HG03135 (cell line): ENCODE results near the gene PTPRG.
"Not testable (repeated sequence)": the region's sequence is repeated elsewhere in the genome, so short reads cannot be mapped to it uniquely, and the experiment has no call there.

Experiments
- ATAC-seq: cut with Tn5 transposase; IDR thresholded peaks from one replicate; pipeline ENCODE4 v1.9.1; 2021; ENCODE audit warnings: mild to moderate bottlenecking, moderate library complexity; ENCODE audit not compliant: unreplicated experiment

Gene PTPRG

DNA sequence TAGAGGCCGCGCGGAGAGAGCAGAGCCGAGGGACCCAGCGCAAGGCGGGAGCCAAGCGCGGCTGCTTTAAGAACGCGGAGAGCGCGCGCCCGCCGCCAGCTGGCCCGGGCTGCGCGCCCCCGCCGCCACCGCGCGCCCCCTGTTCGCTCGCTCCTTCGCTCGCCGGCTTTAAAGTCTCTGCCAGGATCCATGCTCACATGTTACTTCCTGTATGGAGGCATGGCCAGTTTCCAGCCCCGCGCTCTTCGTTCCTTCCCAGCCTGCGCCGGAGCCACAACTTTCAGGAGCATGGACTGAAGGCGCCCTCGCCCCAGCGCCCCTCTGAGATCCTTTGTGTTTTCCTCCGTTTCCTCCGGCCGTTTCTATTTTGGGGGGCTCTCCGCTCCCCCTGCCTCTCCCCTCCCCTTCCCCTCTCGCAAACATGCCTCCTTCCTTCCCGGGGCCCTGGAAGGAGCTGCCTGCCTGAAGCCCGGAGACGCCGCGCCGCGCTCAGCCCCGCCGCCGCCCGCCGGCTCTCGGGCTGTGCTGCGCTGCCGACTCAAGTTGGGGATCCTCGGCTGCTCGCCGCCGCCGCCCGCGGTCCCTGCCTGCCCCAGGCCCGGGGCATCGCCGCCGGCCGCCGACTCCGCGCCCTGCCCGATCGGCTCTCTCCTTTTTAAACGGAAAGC, at the start of gene PTPRG:
TSS of gene PTPRG (plus strand) at position 198 of the 668 bp plus-strand sequence. CDS start 717 bp downstream, outside the sequence.
- peak; percentile 52 for ATAC-seq

DNA sequence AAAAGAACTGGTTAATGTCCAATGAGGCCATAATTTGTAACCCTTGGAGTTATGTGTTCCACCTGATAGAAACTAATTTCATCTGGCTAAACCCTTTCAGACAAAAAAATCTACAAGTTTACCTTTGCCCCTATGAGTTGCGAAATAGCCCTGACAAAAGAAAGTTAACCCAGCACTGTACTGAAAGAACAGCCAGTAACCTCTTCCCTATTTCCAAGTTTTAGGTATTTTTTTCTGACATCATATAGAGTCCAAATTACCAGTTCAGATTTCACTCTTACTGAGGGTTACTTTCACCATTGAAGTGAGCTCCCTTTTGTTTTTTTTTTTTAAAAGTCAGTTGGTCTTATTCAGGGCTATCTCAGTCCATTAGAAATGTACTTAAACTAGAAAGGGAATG, 42.8 kb upstream of the PTPRG start:
- ATAC-seq: no peak

DNA sequence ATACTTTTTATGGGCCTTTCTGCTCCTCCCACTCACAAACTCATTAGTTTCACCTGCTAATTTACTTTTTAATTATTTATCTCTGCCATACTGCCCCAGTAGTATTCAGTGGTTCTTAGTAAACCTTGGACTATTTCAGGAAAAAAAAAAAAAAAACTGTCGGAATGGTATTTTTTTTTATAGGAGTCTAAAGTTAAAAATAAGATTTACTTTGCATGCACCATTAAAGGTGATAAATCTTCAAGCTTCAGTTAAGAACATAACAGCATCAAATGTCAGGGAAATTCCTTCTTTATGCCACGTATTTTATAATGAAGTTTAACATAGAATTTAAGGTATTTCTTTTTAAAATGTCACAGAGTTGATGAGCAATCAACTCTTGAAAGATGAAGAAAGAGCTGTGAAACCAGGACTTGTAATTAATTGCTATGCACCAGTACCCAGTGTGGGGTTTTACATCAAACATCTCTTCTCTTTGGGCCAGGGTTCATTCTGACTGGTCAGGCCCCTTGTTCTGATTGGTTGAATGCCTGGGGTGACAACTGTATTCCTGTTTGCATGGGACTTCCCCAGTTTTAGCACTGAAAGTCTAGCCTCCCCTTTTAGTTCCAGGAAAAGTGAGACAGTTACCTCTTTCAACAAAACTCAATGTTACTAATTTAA, 40.3 kb upstream of the PTPRG start:
- peak; percentile 98 for ATAC-seq

DNA sequence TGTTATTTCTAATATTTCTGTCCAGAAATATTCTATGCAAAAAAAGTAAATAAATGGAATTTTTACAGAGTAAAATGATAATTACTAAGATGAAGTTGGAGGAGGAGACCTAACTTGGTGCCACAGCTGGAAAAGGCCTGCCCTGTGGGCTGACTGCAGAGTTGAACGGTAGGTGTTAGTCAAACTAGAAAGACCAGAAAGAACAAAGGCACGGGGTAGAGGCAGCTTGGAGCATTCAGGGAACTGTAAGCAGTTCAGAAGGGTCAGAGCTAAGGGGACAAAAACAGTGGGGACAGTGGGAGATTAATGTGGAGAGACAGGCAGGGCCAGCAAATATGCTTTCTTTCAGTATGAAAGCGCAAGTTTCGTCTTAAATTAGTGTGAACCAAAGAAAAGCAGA, 39.3 kb upstream of the PTPRG start:
- ATAC-seq: no peak

DNA sequence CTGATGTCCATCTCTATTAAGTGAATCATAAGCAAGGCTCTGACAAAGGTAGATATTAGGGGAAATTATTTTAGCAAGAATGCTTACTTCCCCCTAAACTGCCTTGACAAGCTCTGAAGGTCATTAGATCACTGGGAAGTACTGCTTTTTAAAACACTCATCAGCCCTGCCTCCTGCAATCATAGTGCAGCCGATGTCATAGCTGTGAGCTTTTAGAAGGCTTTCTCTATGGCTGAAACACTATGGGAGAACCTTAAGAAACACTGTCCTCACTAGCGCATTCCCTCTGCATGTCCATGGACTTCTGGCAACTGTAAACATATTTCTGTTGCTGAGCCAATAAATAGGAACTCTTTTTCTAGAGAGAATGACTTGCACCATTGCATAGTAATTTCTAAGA, 38.7 kb upstream of the PTPRG start:
- ATAC-seq: no peak

GRCh38 chr3:61524933-61525332, 36.4 kb upstream of the PTPRG start:
- no peak for ATAC-seq

GRCh38 chr3:61526308-61526707, 35.1 kb upstream of the PTPRG start:
- ATAC-seq: no peak

DNA sequence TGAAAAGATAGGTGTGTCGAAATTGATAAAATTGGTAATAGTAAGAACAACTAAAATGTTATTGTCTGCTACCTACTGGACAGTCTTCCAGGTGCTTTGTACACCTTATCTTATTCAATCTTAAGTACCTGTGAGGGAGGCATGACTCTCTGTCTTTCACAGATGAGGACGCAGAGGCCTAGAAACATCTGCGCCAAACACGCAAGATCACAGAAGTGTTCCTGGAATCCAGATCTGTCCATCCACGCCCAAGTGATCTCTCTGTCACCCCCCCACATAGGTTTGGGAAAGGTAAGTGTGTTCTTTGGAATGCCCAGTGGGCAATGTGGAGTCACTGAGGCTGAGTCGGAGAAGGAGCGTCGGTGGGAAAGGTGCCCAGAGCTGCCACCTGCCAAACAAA, 34.4 kb upstream of the PTPRG start:
- no peak for ATAC-seq

DNA sequence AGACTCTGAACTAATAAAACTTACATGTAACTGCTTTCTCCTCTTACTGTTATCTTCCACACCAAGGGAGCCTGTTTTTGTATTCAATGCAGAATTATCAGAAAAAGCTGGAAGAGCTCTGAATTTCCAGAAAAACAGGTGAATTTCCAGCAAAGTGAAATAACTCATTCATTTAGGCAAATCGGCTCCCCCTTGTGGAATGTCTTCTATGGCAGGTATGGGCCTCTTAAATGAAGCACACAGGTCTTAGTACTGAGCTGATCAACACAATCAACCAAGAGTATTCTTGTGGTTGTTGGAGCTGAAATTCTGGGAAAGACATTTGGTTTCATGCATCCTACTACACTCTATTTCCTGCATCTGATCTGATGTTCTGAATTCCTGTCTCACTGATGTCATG, 31.0 kb upstream of the PTPRG start:
- ATAC-seq: no peak

GRCh38 chr3:61531528-61531927, 29.8 kb upstream of the PTPRG start:
- ATAC-seq: no peak

DNA sequence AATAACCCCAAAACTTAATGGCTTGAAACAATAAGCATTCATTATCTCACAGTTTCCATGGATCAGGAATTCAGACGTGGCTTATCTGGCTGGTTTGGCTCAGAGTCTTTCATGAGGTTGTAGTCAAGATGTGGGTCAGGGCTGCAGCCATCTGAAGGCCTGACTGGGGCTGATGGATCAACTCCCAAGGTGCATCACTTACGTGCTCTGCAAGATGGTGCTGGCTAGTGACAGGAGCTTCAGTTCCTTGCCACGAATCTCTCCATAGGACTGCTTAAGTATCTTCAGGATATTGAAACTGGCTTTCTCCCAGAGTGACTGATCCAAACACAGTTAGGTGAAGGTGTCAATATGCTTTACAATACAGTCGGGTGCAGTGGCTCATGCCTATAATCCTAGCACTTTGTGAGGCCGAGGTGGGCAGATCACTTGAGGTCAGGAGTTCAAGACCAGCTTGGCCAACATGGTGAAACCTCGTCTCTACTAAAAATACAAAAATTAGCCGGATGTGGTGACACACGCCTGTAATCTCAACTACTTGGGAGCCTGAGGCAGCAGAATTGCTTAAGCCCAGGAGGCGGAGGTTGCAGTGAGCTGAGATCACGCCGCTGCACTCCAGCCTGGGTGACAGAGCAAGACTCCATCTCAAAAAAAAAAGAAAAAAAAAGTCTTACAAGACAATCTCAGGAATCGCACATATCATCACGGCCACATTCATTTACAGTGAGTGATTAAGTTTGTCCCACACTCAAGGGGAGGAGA, 28.5 kb upstream of the PTPRG start:
- no peak for ATAC-seq

GRCh38 chr3:61535826-61536225, 25.5 kb upstream of the PTPRG start:
- no peak for ATAC-seq

- ATAC-seq: no peak
Observed at GRCh38 chr3:61537366-61537765, 24.0 kb upstream of the PTPRG start.

DNA sequence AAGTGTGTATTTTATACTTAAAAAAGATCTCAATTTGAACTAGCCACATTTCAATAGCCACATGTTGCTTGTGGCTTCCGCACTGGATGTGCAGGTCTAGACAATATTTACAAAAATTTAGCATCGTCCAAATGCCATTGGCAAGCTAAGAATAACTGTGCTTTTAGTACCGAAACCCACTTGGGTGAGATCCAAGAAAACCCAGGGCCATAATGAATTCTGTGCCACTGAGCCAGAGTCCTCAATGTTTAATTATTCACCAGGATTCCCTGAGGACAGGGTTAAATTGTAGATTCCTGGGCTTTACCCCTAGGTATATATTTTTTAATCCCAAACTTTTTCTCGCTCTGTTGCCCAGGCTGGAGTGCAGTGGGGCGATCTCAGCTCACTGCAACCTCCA, 22.9 kb upstream of the PTPRG start:
- ATAC-seq: no peak

DNA sequence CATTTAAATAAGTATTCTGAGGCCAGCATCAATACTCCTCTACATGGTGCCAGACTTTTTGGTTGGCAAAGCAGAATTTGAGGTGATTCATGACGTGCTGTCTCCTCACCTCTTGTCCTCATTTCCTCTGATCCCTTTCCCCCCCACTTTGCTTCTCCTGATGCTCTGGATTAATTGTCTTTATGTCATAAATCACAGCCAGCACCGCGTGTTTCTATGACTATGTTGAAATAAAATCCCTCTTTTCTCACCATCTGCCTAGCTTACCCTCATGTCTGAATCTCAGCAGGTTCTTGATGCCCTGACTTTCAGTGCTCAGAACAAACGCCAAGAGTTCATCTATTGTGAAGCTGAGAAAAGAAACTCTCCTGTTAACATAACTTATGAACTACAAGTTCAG, 19.7 kb upstream of the PTPRG start:
- ATAC-seq: no peak

- ATAC-seq: no peak
Observed at GRCh38 chr3:61545716-61546115, 15.7 kb upstream of the PTPRG start.

- ATAC-seq: no peak
Observed at GRCh38 chr3:61547625-61548024, 13.7 kb upstream of the PTPRG start.

DNA sequence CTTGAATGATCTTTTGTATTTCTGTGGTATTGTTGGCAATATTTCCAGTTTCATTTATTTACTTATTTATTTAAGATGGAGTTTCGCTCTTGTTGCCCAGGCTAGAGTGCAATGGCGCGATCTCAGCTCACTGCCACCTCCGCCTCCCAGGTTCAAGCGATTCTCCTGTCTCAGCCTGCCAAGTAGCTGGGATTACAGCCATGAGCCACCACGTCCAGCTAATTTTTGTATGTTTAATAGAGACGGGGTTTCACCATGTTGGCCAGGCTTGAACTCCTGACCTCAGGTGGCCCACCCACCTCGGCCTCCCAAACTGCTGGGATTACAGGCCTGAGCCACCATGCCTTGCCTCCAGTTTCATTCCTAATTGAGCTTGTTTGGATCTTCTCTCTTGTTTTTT, 8.7 kb upstream of the PTPRG start:
- ATAC-seq: not testable (repeated sequence)

DNA sequence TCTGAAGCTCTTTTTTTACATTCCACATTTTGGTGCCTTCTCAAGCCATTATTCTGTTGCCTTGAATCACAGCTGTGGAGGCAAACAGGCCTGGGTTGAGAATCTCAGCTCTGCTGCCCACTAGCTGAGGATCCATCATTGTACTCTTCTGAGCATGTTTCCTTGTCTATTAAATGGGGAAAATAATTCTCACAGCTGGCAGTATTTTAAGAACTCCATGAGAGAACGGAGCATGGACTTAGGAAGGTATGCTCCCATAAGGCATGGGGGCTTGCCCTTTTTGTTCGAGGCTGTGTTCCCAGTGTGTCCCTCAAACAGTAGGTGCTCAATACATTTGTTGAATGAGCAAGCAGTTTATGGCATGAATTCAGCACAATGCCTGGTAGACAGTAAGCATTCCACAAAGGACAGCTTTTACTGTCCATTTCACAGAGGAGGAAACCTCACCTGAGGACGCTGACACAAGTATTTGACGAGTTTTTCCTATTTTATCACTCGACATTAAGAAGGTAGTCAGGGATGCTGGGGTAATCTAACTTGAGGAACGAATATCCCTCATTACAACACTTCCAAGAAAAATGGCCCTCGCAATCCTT, 2.1 kb upstream of the PTPRG start:
- ATAC-seq: no peak

DNA sequence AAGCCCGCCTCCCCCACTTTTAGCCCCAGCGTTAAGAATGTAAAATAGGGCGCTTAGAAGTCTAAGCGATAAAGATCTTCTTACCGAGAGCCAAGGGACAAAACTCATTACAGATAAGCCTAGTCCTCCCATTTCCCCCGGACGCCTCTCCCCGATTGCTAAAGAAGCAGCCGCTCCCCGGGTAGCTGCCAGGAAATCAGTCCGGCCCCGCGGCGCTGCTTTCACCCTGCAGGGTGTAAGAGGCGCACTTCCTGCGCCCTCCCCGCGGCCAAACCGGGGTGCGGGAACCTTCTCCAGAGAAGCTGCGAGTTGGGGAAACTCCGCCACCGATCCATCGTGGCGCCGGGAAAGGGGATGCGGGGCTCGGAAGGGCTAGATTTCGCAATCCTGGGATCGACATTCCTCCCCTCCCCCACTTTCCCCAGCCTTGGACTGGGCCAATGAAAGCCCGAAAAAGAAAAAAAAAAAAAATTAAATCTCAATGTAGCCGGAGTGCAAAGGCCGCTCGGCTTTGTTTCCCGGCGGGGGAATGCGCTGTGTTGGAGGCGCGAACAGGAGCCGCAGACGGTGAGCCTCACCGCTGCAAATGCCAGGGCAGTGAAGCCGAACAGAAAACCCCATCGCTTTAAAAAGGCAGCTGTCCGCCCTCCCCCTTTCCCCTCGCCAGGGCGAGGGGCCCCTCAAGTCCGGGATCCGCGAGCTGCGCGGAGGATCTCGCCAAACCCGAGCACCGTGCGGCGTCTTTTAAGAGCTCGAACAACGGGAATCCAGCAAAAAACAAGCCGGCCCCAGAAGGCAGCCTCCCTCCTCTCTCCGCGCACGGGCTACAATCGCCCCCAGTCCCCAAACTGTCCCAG, 626 bp upstream of the PTPRG start:
- peak; percentile 52 for ATAC-seq
